IMR-90 (cell line): Measurements from ENCODE around the gene EHMT1. TPM values are rescaled to one million over a fixed set of nuclear protein-coding genes. Genes with fewer than 3 reads are reported as not detected.

Experiments
- ATAC-seq: fragments of 200-7000 bp; cut with Tn5 transposase; 2 replicates; pipeline ENCODE4 v1.9.1; 2020; ENCODE audit warnings: low read depth, mild to moderate bottlenecking, moderate library complexity
- BruUV-seq: library from RNA; stranded (reverse); fragments of 400-500 nt; replicated peaks from 2 replicates; lab custom pipeline; 2021; lab: Mats Ljungman, UMichigan
- CTCF ChIA-PET: fragments of 300-600 bp; formaldehyde crosslinking; extraction: SDS; loops from one replicate; lab custom pipeline; 2021; ENCODE audit warnings: antibody characterized with exemption; lab: Yijun Ruan, JAX
- POLR2A ChIA-PET: fragments of 300-600 bp; sonication (Branson Sonifier 250); formaldehyde crosslinking; loops from one replicate; lab custom pipeline; 2022; ENCODE audit warnings: antibody characterized with exemption; ENCODE audit not compliant: unreplicated experiment; lab: Charles Lee
- DNase-seq: peaks from one replicate; pipeline ENCODE4 v3.0.0; 2013
- H2AFZ ChIP-seq: replicated peaks from 2 replicates; pipeline ENCODE3; 2013; ENCODE audit warnings: low read length, mild to moderate bottlenecking; ENCODE audit not compliant: poor library complexity
- H2AK5ac ChIP-seq: 2 replicates; pipeline ENCODE4 v1.6.1; 2013; ENCODE audit warnings: low read depth, low read length, inconsistent platforms
- H2AK9ac ChIP-seq: replicated peaks from 2 replicates; pipeline ENCODE3; 2013; ENCODE audit warnings: mild to moderate bottlenecking, low read depth, low read length, moderate library complexity; ENCODE audit not compliant: poor library complexity
- H2BK120ac ChIP-seq: 2 replicates; pipeline ENCODE4 v1.6.1; 2013; ENCODE audit warnings: low read depth, low read length, inconsistent platforms
- H2BK15ac ChIP-seq: 3 replicates; pipeline ENCODE4 v1.6.1; 2013; ENCODE audit warnings: low read depth, low read length, inconsistent platforms
- H2BK20ac ChIP-seq: 2 replicates; pipeline ENCODE4 v1.6.1; 2013; ENCODE audit warnings: low read depth, mild to moderate bottlenecking, inconsistent platforms, low read length, moderate library complexity
- H2BK5ac ChIP-seq: 2 replicates; pipeline ENCODE4 v1.6.1; 2013; ENCODE audit warnings: mild to moderate bottlenecking, low read depth, low read length, inconsistent platforms; ENCODE audit not compliant: poor library complexity, severe bottlenecking
- H3K14ac ChIP-seq: replicated peaks from 2 replicates; pipeline ENCODE4 v1.6.1; 2013; ENCODE audit warnings: low read depth, low read length, inconsistent platforms
- H3K18ac ChIP-seq: 2 replicates; pipeline ENCODE4 v1.6.1; 2013; ENCODE audit warnings: low read depth, low read length, control low read depth
- H3K23ac ChIP-seq: 2 replicates; pipeline ENCODE4 v1.6.1; 2013; ENCODE audit warnings: low read depth, low read length, inconsistent platforms
- H3K27ac ChIP-seq: 2 replicates; pipeline ENCODE4 v1.5.1; 2013; ENCODE audit warnings: mild to moderate bottlenecking, control low read depth, low read length; ENCODE audit not compliant: insufficient read depth
- H3K27me3 ChIP-seq: 2 replicates; pipeline ENCODE4 v1.6.1; 2013; ENCODE audit warnings: low read length; ENCODE audit not compliant: control insufficient read depth, insufficient read depth
- H3K36me3 ChIP-seq: 2 replicates; pipeline ENCODE4 v1.6.1; 2013; ENCODE audit warnings: low read length, mixed read lengths; ENCODE audit not compliant: control insufficient read depth, insufficient read depth
- H3K4ac ChIP-seq: 2 replicates; pipeline ENCODE4 v1.6.1; 2013; ENCODE audit warnings: low read depth, low read length, inconsistent platforms
- H3K4me1 ChIP-seq: 2 replicates; pipeline ENCODE4 v1.6.1; 2013; ENCODE audit warnings: low read length, mixed read lengths; ENCODE audit not compliant: control insufficient read depth, insufficient read depth
- H3K4me2 ChIP-seq: 2 replicates; pipeline ENCODE4 v1.6.1; 2013; ENCODE audit warnings: low read depth, mild to moderate bottlenecking, control low read depth, low read length, moderate library complexity
- H3K4me3 ChIP-seq: 2 replicates; pipeline ENCODE4 v1.5.1; 2013; ENCODE audit warnings: low read depth, mild to moderate bottlenecking, control low read depth, low read length, moderate library complexity; ENCODE audit not compliant: insufficient read depth
- H3K56ac ChIP-seq: 2 replicates; pipeline ENCODE4 v1.6.1; 2013; ENCODE audit warnings: low read length, inconsistent platforms; ENCODE audit not compliant: insufficient read depth; ENCODE audit errors: extremely low read depth
- H3K79me1 ChIP-seq, 2 experiments: 2 replicates each; pipeline ENCODE4 v1.6.1; 2013; ENCODE audit warnings: low read length in 2 of 2, inconsistent platforms in 1 of 2, low read depth in 1 of 2
- H3K9ac ChIP-seq: 2 replicates; pipeline ENCODE4 v1.6.1; 2013; ENCODE audit warnings: low read depth, low read length, control low read depth
- H3K9me1 ChIP-seq: 2 replicates; pipeline ENCODE4 v1.6.1; 2013; ENCODE audit warnings: low read length, inconsistent platforms; ENCODE audit not compliant: insufficient read depth
- H3K9me3 ChIP-seq: 2 replicates; pipeline ENCODE4 v1.6.1; 2013; ENCODE audit warnings: low read length; ENCODE audit not compliant: control insufficient read depth, insufficient read depth
- H4K20me1 ChIP-seq: 2 replicates; pipeline ENCODE4 v1.6.1; 2013; ENCODE audit warnings: low read length, inconsistent platforms; ENCODE audit not compliant: insufficient read depth
- H4K5ac ChIP-seq: 2 replicates; pipeline ENCODE4 v1.6.1; 2013; ENCODE audit warnings: mild to moderate bottlenecking, low read depth, low read length, control low read depth
- H4K8ac ChIP-seq, 2 experiments: 2 replicates each; pipeline ENCODE4 v1.6.1; 2013; ENCODE audit warnings: low read depth in 2 of 2, low read length in 2 of 2, control low read depth in 1 of 2, inconsistent platforms in 1 of 2
- H4K91ac ChIP-seq: 2 replicates; pipeline ENCODE4 v1.6.1; 2013; ENCODE audit warnings: low read depth, low read length, inconsistent platforms; ENCODE audit not compliant: insufficient read depth
- BHLHE40 ChIP-seq: fragments of 150-350 bp; IDR thresholded peaks from 2 replicates; pipeline ENCODE4 v1.6.1; 2016; ENCODE audit warnings: mild to moderate bottlenecking, low read depth, low read length
- CEBPB ChIP-seq: IDR thresholded peaks from 2 replicates; pipeline ENCODE4 v1.6.1; 2012; ENCODE audit warnings: low read depth, low read length, improper control_type of control experiment
- CHD1 ChIP-seq: IDR thresholded peaks from 2 replicates; pipeline ENCODE4 v1.6.1; 2012; ENCODE audit warnings: low read depth, low read length, improper control_type of control experiment
- CTCF ChIP-seq: conservative IDR thresholded peaks from 2 replicates; pipeline ENCODE4 v1.5.1; 2012; ENCODE audit warnings: mild to moderate bottlenecking, low read depth, low read length, improper control_type of control experiment
- FOS ChIP-seq: fragments of 150-350 bp; IDR thresholded peaks from 2 replicates; pipeline ENCODE4 v1.6.1; 2016; ENCODE audit warnings: low read depth, low read length
- MXI1 ChIP-seq: IDR thresholded peaks from 2 replicates; pipeline ENCODE4 v1.6.1; 2012; ENCODE audit warnings: low read depth, mild to moderate bottlenecking, low read length, moderate library complexity, borderline replicate concordance
- NFE2L2 ChIP-seq: fragments of 150-350 bp; IDR thresholded peaks from 2 replicates; pipeline ENCODE4 v1.6.1; 2016; ENCODE audit warnings: low read depth, mild to moderate bottlenecking, low read length
- POLR2A ChIP-seq: IDR thresholded peaks from 2 replicates; pipeline ENCODE4 v1.6.1; 2012; ENCODE audit warnings: mild to moderate bottlenecking, low read depth, low read length
- RAD21 ChIP-seq: IDR thresholded peaks from 2 replicates; pipeline ENCODE4 v1.6.1; 2012; ENCODE audit warnings: low read length, improper control_type of control experiment
- RCOR1 ChIP-seq: IDR thresholded peaks from 2 replicates; pipeline ENCODE4 v1.6.1; 2012; ENCODE audit warnings: mild to moderate bottlenecking, low read length, improper control_type of control experiment; ENCODE audit not compliant: insufficient replicate concordance
- SMC3 ChIP-seq: fragments of 150-350 bp; IDR thresholded peaks from 2 replicates; pipeline ENCODE4 v1.6.1; 2016; ENCODE audit warnings: low read depth, mild to moderate bottlenecking, antibody characterized with exemption, low read length, moderate library complexity
- WGBS, 2 experiments: methylation state at CpG; one replicate each; pipeline versions ENCODE4 v1.1.5 to v1.1.7; 2013; ENCODE audit warnings: missing lambda C conversion rate in 2 of 2; ENCODE audit not compliant: insufficient read length in 1 of 2; ENCODE audit errors: extremely low coverage in 2 of 2; 5-methylcytosine and 5-hydroxymethylcytosine counted together
- dilution Hi-C: fragments of 300-500 bp; cut with HindIII; formaldehyde crosslinking; loops from one replicate; pipeline ENCODE4 v1.14.3; 2018; ENCODE audit warnings: low sequenced_read_pairs; ENCODE audit not compliant: unreplicated experiment
- in situ Hi-C: fragments of 300-500 bp; cut with MboI; formaldehyde crosslinking; loops from 3 replicates; pipeline ENCODE4 v1.14.3; 2019; ENCODE audit warnings: low sequenced_read_pairs, inconsistent platforms, mixed read lengths
- intact Hi-C: fragments of 100-400 bp; cut with micrococcal nuclease; formaldehyde crosslinking; loops from 2 replicates; pipeline ENCODE4 v1.10.0; 2022
- polyA plus RNA-seq, 3 experiments: library from polyadenylated mRNA; depleted of rRNA; stranded (reverse); fragments of >200 nt; gene quantifications; 2 replicates each; pipeline ENCODE4 v1.2.3, GENCODE V29; 2012; ENCODE audit warnings: low replicate concordance in 1 of 3
- total RNA-seq: library from RNA; depleted of rRNA; stranded (reverse); fragments of >200 nt; gene quantifications from 2 replicates; pipeline ENCODE4 v1.2.3, GENCODE V29; 2012
- TF ChIP-seq, protein P1 (sequence below): fragments of 150-350 bp; IDR thresholded peaks from 2 replicates; pipeline ENCODE4 v1.6.1; 2017; ENCODE audit warnings: mild to moderate bottlenecking, antibody characterized with exemption, low read length, low read depth

The EHMT1 gene
- total and polyA plus RNA-seq, 2 of the 4 experiments (the other 2 are of a cell fraction): 32.8 to 35.1 TPM

- intact Hi-C loops (no loop called here), in situ Hi-C loops (no loop called here), dilution Hi-C loops (no loop called here)
- H3K27me3 ChIP-seq: no peaks in the 10 kb centered on the region
- BruUV-seq: no TSS peak
- H3K23ac ChIP-seq: no peak overlapping the region
- no peak overlapping the region for H3K27ac ChIP-seq
- TF ChIP-seq NFE2L2: no peak
- no peak for TF ChIP-seq CTCF
- TF ChIP-seq, protein P1, sequence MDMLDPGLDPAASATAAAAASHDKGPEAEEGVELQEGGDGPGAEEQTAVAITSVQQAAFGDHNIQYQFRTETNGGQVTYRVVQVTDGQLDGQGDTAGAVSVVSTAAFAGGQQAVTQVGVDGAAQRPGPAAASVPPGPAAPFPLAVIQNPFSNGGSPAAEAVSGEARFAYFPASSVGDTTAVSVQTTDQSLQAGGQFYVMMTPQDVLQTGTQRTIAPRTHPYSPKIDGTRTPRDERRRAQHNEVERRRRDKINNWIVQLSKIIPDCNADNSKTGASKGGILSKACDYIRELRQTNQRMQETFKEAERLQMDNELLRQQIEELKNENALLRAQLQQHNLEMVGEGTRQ: no peak
- TF ChIP-seq CEBPB: no peak
- no peak for TF ChIP-seq BHLHE40
- TF ChIP-seq SMC3: no peak
- no peak for TF ChIP-seq MXI1
- no peak for TF ChIP-seq FOS
- TF ChIP-seq POLR2A: no peak
- TF ChIP-seq RAD21: no peak
- TF ChIP-seq CHD1: no peak
- no peak for TF ChIP-seq RCOR1
- POLR2A ChIA-PET: no interaction called here
- no peaks in the 10 kb centered on the region for H3K9me1 ChIP-seq
- H3K56ac ChIP-seq: no peak overlapping the region
- no peak for DNase-seq
- no peak overlapping the region for H4K8ac ChIP-seq
- peaks cover 7 to 24% of the 10 kb centered on the region in 2 experiments for H3K79me1 ChIP-seq
- no peak overlapping the region for H3K4me3 ChIP-seq
- ATAC-seq: no peak
- H3K36me3 ChIP-seq: peaks cover 4% of the 10 kb centered on the region
- WGBS, 2 experiments: 80% methylated on average over 1 of the region's 12 CpGs; no CpG with 5 or more reads in 1 of the 2 experiments
- no peak overlapping the region for H3K18ac ChIP-seq
- H2BK15ac ChIP-seq: no peak overlapping the region
- peaks cover 7% of the 10 kb centered on the region for H3K4me1 ChIP-seq
- H4K91ac ChIP-seq: no peak overlapping the region
- H4K5ac ChIP-seq: no peak overlapping the region
- no peak overlapping the region for H2AFZ ChIP-seq
- no peak overlapping the region for H3K4ac ChIP-seq
- H3K9me3 ChIP-seq: no peaks in the 10 kb centered on the region
- no peak overlapping the region for H2BK5ac ChIP-seq
- H3K9ac ChIP-seq: no peak overlapping the region
- no peak overlapping the region for H2BK120ac ChIP-seq
- CTCF ChIA-PET: no interaction called here
- H2AK5ac ChIP-seq: no peak overlapping the region
- H3K4me2 ChIP-seq: no peak overlapping the region
- no peak overlapping the region for H2BK20ac ChIP-seq
- H2AK9ac ChIP-seq: no peak overlapping the region
- no peak overlapping the region for H3K14ac ChIP-seq
- H4K20me1 ChIP-seq: peaks cover 10% of the 10 kb centered on the region; the same call in 1 of the 2 replicates
Measured at GRCh38 chr9:137593176-137593575, 25.6 kb upstream of the EHMT1 start.
